Measurements from ENCODE around the gene UNC13A.

Gene UNC13A

GRCh38 chr19:17687857-17688784, at the start of gene UNC13A:
TSS of gene UNC13A (minus strand) at chr19:17688354. CDS start at chr19:17688199, 155 bp downstream.
- peak; percentile 51 for DNase-seq

- DNase-seq: no peak
Measured at GRCh38 chr19:17737690-17738153, 49.6 kb upstream of the UNC13A start.

GRCh38 chr19:17735410-17735809, 47.3 kb upstream of the UNC13A start:
- DNase-seq: no peak

- no peak for DNase-seq
Measured at GRCh38 chr19:17734146-17734545, 46.0 kb upstream of the UNC13A start.

GRCh38 chr19:17733127-17733526, 45.0 kb upstream of the UNC13A start:
- no peak for DNase-seq

- DNase-seq: no peak
Measured at GRCh38 chr19:17727843-17728242, 39.7 kb upstream of the UNC13A start.

- no peak for DNase-seq
Measured at GRCh38 chr19:17726964-17727773, 39.0 kb upstream of the UNC13A start.

- no peak for DNase-seq
Measured at GRCh38 chr19:17726136-17726741, 38.1 kb upstream of the UNC13A start.

- DNase-seq: peak; percentile 27
Measured at GRCh38 chr19:17725422-17726078, 37.4 kb upstream of the UNC13A start.

GRCh38 chr19:17724655-17725054, 36.5 kb upstream of the UNC13A start:
- no peak for DNase-seq

- DNase-seq: no peak
Measured at GRCh38 chr19:17722655-17723240, 34.6 kb upstream of the UNC13A start.

GRCh38 chr19:17721821-17722220, 33.7 kb upstream of the UNC13A start:
- peak; percentile 37 for DNase-seq

GRCh38 chr19:17721111-17721628, 33.0 kb upstream of the UNC13A start:
- DNase-seq: no peak

GRCh38 chr19:17720440-17720839, 32.3 kb upstream of the UNC13A start:
- no peak for DNase-seq

GRCh38 chr19:17719730-17720400, 31.7 kb upstream of the UNC13A start:
- DNase-seq: peak; percentile 58

- DNase-seq: peak; percentile 73
Measured at GRCh38 chr19:17718947-17719711, 31.0 kb upstream of the UNC13A start, which contains the start of gene MAP1S. TSS of gene MAP1S (plus strand) at chr19:17719480. CDS start at chr19:17719503, 23 bp downstream.

- no peak for DNase-seq
Measured at GRCh38 chr19:17718550-17718946, 30.4 kb upstream of the UNC13A start.

- no peak for DNase-seq
Measured at GRCh38 chr19:17716309-17716929, 28.3 kb upstream of the UNC13A start.

- DNase-seq: no peak
Measured at GRCh38 chr19:17711851-17712250, 23.7 kb upstream of the UNC13A start.

- DNase-seq: no peak
Measured at GRCh38 chr19:17706750-17707181, 18.6 kb upstream of the UNC13A start.
